HG02623 (cell line): ENCODE results near the gene PMIS2.

ENCODE experiments used
- ATAC-seq: cut with Tn5 transposase; IDR thresholded peaks from one replicate; pipeline ENCODE4 v1.9.1; 2021; ENCODE audit warnings: moderate library complexity; ENCODE audit not compliant: unreplicated experiment

Gene PMIS2

GRCh38 chr19:35556025-35556590 lies 29.9 kb upstream of the PMIS2 start:
- no peak for ATAC-seq

DNA sequence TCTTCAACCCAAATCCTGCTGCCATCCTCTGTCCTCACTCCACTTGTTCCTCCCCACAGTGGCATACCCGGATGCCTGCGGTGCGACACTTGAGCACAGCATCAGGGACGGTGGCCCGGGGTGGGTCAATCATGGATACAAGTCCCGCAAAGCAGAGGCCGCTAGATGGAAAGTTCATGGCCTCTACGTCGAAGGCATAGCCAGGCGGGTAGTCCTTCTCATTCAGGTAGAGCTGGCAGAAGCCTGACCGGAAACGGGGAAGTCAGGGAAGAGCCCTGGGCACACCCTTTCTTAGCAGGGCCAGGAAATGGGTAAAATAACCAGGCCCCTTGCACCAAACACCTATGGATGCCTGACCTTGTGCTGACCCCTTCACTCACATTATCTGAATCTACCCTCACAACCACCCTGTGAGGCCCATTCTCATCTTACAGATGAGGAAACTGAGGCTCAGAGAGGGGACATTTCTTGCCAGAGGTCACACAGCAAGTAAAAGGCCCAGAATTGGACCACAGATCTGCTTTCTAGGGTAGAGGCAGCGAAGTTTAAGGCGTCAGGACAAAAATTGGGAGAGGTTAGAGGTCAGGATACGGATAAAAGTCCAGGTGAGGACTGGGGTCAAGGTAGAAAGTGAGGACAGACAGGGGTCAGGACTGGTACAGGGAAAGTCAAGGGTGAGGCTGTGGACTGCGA lies 29.0 kb upstream of the PMIS2 start:
- no peak for ATAC-seq

DNA sequence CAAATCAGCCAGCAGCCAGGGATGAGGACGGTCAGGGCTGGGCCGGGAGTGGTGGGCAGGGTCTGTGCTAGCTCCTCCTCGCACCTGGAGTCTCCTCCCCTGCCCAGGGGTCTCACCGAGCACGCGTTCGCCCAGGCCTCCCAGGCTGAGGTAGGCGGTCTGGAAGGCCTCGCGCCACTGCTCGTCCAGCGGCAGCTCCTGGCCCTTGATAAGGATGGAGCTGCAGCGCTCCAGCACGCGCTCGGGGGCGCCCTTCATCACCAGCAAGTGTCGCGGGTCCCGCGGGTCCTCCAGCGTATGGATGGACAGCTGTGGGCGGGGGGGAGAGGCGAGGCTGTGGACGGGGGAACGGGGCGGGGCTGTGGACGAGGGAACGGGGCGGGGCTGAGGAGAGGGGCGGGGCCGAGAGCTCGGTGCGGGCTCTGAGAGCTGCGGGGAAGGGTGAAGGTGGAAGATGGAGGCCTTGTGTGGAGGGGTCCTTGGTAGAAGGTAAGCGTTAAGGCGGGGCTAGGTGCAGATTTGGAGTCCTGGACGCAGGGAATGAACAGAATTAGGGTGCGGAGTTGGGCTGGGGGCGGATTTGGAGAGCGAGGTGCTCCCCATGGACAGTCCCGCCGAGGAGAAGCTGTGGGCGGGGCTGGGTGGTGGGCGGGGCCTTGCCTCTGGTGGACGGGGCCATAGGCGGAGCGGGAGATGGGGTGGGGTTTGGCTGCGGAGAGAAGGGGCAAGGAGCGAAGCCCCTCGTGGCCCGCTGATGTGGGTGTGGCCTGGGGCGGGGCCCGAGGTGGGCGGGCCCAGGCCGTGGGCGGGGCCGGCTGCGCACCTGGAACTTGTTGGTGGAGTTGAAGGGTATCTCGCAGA lies 28.2 kb upstream of the PMIS2 start:
- ATAC-seq, result no peak

DNA sequence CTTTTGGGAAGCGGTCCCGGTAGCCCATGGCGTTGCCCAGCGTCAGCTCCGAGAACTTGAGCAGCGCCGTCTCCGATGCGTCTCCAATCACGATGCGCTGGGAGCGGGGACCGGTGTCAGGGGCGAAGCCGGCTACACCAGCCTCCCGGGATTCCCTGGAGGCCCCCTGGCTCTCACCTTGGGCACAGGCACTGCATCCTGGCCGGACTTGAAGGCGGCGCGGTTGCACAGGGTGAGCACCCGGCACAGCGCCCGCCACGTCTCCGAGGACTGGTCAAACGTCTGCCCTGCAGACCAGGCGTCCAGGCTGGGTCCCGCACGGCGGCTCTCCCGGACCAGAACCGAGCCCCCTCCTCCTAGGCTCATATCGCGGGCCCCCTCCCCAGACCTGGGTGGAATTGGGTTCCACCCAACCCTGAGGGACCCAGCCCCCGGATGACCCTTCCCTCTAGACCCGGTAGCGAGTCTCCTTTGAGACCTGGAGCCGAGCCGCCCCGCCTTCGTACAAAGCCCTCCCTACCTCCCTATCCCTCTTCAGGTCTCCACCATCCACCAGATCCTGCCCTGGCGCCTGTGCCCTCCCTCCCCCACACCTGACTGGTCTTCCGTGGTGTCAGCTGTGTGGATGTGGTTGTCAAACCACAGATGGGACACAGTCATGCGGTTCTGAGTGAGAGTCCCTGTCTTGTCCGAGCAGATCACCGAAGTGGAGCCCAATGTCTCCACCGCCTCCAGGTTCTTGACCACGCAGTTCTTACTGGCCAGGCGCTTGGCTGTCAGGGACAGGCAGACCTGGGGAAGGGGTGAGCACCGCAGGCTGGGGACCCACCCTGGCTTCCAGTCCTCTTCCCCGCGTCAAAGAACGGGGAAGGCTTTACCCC lies 27.3 kb upstream of the PMIS2 start:
- ATAC-seq, result no peak

DNA sequence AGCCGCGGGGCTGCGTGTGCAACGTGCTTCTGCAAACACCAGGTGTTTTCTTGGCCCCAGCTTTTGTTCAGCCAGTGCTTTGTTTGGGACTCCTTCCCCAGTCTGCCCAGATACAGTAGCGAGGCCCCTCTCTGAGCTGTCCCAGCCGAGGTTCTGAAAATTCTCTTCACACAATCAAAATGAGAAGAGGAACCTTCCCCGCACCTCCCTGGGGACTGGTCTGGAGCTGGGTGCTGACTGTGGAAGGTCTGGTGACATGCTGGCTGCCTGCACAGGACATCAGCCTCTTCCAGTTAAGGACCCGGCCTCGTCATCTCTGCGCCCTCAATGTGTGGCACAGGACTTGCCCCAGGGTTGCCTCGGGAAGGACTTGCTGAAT lies 26.7 kb upstream of the PMIS2 start:
- ATAC-seq, result no peak

DNA sequence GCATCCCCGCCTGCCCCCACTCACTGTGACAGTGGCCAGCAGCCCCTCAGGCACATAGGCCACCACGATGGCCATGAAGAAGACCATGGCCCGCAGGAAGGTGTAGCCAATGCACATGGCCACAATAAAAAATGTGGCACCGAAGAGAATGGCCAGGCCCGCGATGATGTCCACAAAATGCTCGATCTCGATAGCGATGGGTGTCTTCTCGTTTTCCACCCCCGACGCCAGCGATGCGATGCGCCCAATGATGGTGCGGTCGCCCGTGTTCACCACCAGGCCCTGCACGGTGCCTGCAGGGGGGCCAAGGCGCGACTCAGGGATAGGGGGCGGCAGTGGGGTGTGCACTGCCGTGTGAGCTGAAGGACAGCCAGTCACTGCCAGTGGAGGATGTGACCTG lies 26.2 kb upstream of the PMIS2 start:
- ATAC-seq, result no peak

- no peak for ATAC-seq
These were observed 25.7 kb upstream of the PMIS2 start for GRCh38 chr19:35560271-35560670.

- no peak for ATAC-seq
These were observed 25.3 kb upstream of the PMIS2 start for GRCh38 chr19:35560677-35561076.

- no peak for ATAC-seq
These were observed 24.5 kb upstream of the PMIS2 start for GRCh38 chr19:35561436-35561835.

- no peak for ATAC-seq
These were observed 23.6 kb upstream of the PMIS2 start for GRCh38 chr19:35562336-35562735.

DNA sequence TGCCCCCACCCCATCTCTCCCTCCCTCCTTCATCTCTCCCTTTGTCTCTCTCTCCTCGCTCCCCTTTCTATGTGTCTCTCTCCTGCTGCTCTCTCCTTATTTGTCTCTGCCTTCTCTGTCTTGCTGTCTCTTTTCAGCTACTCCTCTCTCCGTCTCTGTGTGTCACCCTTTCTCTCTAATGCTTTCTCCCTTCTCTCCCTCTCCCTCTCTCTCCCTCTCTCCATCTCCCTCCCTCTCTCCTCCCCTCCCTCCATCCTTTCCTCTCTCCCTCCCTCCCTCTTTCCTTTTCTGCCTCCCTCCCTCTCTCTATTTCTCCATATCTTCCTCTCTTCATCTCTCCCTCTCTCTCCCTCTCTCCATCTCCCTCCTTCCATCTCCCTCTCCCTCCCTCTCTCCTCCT lies 23.2 kb upstream of the PMIS2 start:
- ATAC-seq, result no peak

DNA sequence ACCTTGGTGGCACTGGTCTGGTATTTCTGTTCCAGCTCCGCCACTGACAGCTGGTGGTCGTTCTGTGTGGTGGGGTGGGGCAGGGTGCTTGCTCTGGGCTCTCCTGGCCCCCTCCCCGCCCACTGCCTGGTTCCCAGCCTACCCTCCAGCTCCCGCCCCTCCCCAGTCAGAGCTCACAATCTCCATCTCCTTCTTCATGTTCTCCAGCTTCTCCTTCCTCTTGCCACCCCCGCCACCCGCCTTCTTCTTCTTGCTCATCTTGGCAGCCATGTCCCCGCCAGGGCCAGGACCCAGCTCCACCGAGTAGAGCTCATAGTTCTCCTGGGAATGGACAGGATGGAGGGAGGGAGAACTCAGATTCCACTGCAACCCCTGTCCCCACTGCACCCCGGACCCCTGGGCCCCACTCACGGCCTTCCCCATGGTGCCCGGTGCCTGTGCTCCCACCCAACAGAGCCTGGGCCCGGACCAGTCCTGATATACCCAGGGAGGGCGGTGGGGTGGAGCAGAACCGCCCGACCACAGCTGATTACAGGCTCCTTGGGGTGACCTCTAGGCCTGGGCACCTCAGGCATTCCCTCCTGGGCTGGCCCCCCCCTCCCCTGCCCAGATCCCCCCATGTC lies 22.7 kb upstream of the PMIS2 start, which contains the start of gene ATP4A:
ATP4A (minus strand) TSS at position 452 of the 623 bp plus-strand sequence; CDS start at position 423, 29 bp downstream.
- ATAC-seq, result no peak

GRCh38 chr19:35565016-35565856 lies 20.7 kb upstream of the PMIS2 start:
- ATAC-seq, result no peak

DNA sequence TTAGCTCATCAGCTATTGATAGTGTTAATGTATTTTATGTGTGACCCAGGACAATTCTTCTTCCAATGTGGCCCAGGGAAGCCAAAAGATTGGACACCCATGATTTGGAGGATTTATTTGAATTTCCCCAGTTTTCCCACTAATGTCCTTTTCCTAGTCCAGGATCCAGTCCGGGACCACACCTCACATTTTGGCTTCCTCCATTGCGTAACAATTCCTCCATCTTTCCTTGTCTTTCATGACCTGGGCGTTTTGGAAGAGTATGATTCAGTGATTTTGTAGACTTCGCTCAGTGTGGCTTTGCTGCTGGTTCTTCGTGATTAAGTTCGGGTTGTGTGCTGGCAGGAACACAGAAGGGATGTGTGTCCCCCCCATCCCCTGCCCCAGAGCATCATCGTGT lies 19.2 kb upstream of the PMIS2 start:
- no peak for ATAC-seq

DNA sequence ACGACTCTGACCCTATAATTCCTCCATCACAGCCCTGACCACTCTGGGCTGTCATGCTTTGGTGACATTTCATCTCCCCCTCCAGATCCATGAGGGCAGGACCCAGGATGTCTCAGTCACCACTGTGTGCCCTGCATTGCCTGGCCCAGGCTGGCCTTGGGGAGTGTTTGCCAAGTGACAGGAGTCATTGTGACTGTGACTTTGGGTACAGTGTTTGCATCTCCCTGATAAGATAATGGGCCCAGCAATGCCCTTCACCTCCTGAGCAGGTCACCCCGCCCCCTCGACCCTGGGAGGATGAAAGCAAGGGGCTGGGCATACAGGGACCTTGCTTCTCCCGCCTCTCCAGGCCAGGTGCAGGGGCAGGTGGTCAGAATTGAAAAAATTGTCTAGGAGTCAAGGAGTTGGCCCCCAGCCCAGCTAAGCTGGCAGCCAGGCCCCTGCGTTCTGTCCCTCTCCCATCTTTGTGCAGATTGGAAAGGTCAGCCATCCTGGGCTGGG lies 16.6 kb upstream of the PMIS2 start:
- ATAC-seq, result no peak

GRCh38 chr19:35571406-35571965 lies 14.5 kb upstream of the PMIS2 start:
- no peak for ATAC-seq

DNA sequence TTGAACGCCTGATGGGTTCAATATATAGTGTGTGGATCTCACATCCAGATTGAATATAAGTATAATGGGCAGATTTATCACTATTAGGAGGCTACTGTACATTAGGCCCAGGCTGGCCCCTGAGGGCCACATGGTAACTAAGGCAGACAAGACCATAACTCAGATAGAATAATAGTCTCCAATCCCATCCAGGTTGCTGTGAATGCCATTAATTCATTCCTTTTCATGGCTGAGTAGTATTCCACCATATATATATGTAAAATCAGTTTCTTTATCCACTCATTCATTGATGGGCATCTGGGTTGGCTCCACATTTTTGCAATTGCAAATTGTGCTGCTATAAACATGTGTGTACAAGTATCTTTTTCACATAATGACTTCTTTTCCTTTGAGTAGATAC lies 8.1 kb upstream of the PMIS2 start:
- ATAC-seq, result no peak

- no peak for ATAC-seq
These were observed 7.3 kb upstream of the PMIS2 start for GRCh38 chr19:35578707-35579106.

- ATAC-seq, result no peak
These were observed 3.2 kb upstream of the PMIS2 start for GRCh38 chr19:35582760-35583159.
